Stimulated activated CD8-positive, alpha-beta memory T cell treated with anti-CD3 and anti-CD28 coated beads, Interleukin-4, amount 100 ng/mL, for 4 hours (primary cell): ENCODE data around the gene BTN3A1.
A peak's percentile ranks its signal among the peaks of the same experiment; 100 is the strongest.
"Not testable (repeated sequence)": the region's sequence is repeated elsewhere in the genome, so short reads cannot be mapped to it uniquely, and the experiment has no call there.

ENCODE experiments used
- DNase-seq, 2 donors: peaks; one replicate each; pipeline ENCODE4 v3.0.0-alpha.2; 2020; ENCODE audit warnings: low read depth in 2 of 2, low spot score in 1 of 2

Gene BTN3A1

GRCh38 chr6:26439151-26440125 is 37.4 kb downstream of the BTN3A1 start:
- DNase-seq, result no peak

DNA sequence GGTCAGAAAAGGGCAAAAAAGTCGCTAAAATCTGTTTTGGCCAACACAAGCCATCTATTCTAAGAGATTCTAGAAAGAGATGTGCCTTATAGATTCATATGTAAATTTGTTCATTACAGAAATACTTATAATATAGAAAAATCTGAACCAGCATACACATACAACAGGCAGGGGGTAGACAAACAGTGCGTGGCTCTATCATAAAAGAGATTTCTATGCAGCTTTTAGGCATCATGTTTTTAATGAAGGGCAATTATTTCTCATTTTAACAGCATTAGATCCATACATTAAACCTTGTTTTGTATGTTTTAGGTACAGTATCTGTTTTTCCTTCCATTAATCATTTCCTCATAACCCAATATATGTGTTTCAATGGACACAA is 38.9 kb downstream of the BTN3A1 start:
- DNase-seq, result no peak

- DNase-seq, result no peak
Measured at GRCh38 chr6:26441977-26442376, 39.9 kb downstream of the BTN3A1 start.

- no peak for DNase-seq
Measured at GRCh38 chr6:26445934-26446667, 44.0 kb downstream of the BTN3A1 start.

- no peak for DNase-seq
Measured at GRCh38 chr6:26447257-26447656, 45.2 kb downstream of the BTN3A1 start.

GRCh38 chr6:26450240-26450639 is 48.2 kb downstream of the BTN3A1 start:
- no peak for DNase-seq

DNA sequence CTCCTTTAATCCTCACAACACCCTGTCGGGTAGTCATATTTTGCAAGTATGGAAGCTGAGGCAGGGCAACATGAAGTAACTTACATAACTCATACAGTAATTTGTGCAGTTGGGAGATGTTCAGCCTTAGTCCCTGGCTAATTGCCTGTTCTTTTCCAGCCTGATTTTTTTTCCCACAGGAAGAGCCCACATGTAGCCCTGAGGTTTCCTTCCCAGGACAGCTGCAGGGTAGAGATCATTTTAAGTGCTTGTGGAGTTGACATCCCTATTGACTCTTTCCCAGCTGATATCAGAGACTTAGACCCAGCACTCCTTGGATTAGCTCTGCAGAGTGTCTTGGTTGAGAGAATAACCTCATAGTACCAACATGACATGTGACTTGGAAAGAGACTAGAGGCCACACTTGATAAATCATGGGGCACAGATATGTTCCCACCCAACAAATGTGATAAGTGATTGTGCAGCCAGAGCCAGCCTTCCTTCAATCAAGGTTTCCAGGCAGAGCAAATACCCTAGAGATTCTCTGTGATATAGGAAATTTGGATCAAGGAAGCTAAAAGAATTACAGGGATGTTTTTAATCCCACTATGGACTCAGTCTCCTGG is 50.7 kb downstream of the BTN3A1 start:
- no peak for DNase-seq

- no peak for DNase-seq
Measured at GRCh38 chr6:26454631-26455030, 52.6 kb downstream of the BTN3A1 start.

DNA sequence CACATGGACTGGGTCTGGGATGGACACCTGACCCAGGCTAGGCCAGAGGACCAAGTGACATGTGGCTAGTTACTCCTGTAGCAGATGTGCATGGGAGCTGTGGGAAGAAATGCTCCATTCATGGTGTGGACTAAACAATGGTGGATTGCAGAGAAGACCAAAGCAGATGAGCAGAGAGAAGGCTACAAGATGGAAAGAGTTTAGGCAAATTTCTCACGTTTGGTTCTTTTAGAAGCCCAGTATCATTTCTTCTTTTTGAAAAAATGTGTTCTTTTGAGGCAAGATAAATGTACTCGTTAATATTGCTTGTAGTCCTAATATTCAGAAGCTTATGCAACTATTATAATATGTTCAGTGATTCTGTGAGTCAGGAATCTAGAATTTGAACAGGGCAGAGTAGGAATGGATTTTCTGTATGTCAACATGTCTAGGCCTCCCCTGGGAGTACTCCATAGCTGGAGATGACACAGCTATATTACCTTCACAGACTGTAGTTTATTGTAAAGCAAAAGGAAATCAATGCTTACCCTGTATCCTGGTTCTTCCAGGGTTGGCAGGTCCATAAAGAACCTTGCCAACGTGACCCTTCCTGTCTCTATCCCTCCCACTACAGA is 53.4 kb downstream of the BTN3A1 start:
- DNase-seq, result no peak

GRCh38 chr6:26457264-26457805 is 55.3 kb downstream of the BTN3A1 start:
- no peak for DNase-seq

- peak; percentile 31 to 33 for DNase-seq
Measured at GRCh38 chr6:26457806-26458688, 56.0 kb downstream of the BTN3A1 start, which contains the start of gene BTN2A1. Gene BTN2A1, plus strand, starts transcription at chr6:26457955. Its CDS starts 682 bp downstream, at chr6:26458637.

- DNase-seq, result no peak
Measured at GRCh38 chr6:26459023-26459810, 57.1 kb downstream of the BTN3A1 start.

- not testable (repeated sequence) for DNase-seq
Measured at GRCh38 chr6:26461353-26461752, 59.3 kb downstream of the BTN3A1 start.

GRCh38 chr6:26464014-26464413 is 61.9 kb downstream of the BTN3A1 start:
- no peak for DNase-seq

DNA sequence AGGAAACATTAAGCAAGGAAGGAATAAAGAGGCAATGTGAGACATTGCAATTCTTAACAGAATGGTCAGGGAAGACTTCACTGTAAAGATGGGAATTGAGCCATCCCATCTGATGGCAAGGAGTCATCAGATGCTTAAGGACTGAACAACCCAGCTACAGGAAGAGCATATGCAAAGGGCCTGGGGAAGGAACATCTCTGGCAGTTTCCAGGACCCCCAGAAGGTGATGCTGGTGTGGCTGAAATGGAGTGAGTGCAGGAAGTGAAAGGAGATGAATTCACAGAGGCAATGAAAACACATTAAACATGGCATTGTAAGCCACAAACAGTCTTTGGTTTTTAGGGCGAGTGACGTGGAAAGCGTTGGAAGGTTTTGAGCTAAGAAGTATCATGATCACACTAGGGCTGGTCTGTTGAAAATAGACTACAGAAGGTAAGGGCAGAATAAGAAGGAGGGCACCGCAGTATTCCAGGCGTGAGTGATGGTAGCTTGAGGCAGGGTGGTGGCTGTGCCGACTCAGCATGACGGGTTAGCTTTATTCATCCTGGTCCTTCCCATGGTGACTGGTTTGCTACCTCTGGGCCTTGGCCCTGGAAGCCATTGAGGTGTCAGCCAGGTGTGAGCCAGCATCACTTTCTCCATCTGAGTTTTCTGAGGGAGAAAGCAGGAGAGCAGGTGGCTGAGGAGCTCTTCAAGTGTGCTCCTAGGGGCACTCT is 62.5 kb downstream of the BTN3A1 start:
- no peak for DNase-seq
